Measurements from ENCODE around the gene HIVEP3. TPM values are rescaled to one million over a fixed set of nuclear protein-coding genes. Genes with fewer than 3 reads are reported as not detected.

Gene HIVEP3
- total RNA-seq, 1 experiment from 2014 or later = 6.0 TPM

DNA sequence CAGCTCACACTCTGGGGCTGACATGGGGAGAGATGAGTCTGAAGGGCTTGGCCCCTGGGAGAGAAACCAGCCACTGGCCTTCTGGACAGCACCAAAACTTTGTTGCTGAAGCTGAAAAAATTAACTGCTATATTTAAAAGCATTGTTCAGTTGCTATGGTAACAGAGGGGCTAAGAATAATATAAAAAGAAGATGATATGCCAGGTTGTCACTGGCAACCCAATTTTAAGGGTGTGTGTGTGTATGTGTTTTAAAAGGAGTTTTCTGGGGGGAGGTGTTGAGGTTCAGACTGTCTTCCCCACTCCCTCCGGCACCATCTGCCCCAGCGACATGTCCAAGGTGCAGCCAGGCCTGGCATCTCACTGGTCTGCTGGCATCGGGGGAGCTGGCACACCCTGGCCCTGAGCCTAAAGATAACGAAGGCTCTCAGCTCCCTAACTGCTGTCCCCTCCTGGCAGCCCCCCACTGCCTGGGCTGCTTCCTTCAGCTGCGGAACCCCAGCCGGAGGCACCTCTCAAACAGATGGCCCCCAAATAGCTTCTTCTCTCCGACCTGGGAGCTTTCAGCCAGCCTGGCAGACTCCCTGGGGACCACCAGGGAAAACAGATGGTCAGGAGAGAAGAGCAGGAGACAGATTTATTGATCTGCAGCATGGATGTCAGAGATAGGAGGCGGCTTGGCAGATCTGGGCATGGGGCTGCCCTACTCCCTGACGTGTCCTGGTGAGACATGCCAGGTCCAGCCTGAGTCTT is 203.9 kb downstream of the HIVEP3 start:
- no TSS peak for BruUV-seq (replicated peaks)
- ATAC-seq (no peak), DNase-seq (ENCODE audit: low read depth, low spot score) (no peak)
- Histone ChIP-seq H3K4me3 (ENCODE audit: low read depth in 2 of 2, low read length in 2 of 2) (no peak overlapping the region), H3K9me3 (ENCODE audit: control insufficient read depth, insufficient read depth, low read depth, low read length) (no peaks in the 10 kb centered on the region), H3K36me3 (ENCODE audit: control insufficient read depth, insufficient read depth, low read length) (no peaks in the 10 kb centered on the region), H3K4me1 (ENCODE audit: control insufficient read depth, insufficient read depth, low read length) (no peaks in the 10 kb centered on the region; the same call in 1 of the 2 replicates), H3K27ac (ENCODE audit: low read length) (no peak overlapping the region), H3K27me3 (ENCODE audit: control insufficient read depth, insufficient read depth, low read length) (no peaks in the 10 kb centered on the region)
- CTCF ChIA-PET = no interaction called here
- in situ Hi-C loops (cut with HindIII; ENCODE audit: low pct_unique_long_range_greater_than_20kb, low sequenced_read_pairs) = no loop called here
- intact Hi-C loops (cut with micrococcal nuclease; ENCODE audit: unreplicated experiment) = no loop called here
- TF ChIP-seq, protein P1, sequence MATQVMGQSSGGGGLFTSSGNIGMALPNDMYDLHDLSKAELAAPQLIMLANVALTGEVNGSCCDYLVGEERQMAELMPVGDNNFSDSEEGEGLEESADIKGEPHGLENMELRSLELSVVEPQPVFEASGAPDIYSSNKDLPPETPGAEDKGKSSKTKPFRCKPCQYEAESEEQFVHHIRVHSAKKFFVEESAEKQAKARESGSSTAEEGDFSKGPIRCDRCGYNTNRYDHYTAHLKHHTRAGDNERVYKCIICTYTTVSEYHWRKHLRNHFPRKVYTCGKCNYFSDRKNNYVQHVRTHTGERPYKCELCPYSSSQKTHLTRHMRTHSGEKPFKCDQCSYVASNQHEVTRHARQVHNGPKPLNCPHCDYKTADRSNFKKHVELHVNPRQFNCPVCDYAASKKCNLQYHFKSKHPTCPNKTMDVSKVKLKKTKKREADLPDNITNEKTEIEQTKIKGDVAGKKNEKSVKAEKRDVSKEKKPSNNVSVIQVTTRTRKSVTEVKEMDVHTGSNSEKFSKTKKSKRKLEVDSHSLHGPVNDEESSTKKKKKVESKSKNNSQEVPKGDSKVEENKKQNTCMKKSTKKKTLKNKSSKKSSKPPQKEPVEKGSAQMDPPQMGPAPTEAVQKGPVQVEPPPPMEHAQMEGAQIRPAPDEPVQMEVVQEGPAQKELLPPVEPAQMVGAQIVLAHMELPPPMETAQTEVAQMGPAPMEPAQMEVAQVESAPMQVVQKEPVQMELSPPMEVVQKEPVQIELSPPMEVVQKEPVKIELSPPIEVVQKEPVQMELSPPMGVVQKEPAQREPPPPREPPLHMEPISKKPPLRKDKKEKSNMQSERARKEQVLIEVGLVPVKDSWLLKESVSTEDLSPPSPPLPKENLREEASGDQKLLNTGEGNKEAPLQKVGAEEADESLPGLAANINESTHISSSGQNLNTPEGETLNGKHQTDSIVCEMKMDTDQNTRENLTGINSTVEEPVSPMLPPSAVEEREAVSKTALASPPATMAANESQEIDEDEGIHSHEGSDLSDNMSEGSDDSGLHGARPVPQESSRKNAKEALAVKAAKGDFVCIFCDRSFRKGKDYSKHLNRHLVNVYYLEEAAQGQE (IDR thresholded peaks at IDR 0.05; ENCODE audit: insufficient read depth in 1 of 2, low read depth in 2 of 2, low read length in 1 of 2) = no peak
- TF ChIP-seq SIN3A (IDR thresholded peaks at IDR 0.05; ENCODE audit: borderline replicate concordance, insufficient read depth, low read depth, low read length) = no peak
- TF ChIP-seq TCF7L2 (IDR thresholded peaks at IDR 0.05; ENCODE audit: low read depth, low read length) = no peak
- no peak for TF ChIP-seq POLR2AphosphoS5 (IDR thresholded peaks at IDR 0.05; ENCODE audit: low read depth, low read length)
- TF ChIP-seq, protein P2, sequence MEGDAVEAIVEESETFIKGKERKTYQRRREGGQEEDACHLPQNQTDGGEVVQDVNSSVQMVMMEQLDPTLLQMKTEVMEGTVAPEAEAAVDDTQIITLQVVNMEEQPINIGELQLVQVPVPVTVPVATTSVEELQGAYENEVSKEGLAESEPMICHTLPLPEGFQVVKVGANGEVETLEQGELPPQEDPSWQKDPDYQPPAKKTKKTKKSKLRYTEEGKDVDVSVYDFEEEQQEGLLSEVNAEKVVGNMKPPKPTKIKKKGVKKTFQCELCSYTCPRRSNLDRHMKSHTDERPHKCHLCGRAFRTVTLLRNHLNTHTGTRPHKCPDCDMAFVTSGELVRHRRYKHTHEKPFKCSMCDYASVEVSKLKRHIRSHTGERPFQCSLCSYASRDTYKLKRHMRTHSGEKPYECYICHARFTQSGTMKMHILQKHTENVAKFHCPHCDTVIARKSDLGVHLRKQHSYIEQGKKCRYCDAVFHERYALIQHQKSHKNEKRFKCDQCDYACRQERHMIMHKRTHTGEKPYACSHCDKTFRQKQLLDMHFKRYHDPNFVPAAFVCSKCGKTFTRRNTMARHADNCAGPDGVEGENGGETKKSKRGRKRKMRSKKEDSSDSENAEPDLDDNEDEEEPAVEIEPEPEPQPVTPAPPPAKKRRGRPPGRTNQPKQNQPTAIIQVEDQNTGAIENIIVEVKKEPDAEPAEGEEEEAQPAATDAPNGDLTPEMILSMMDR (IDR thresholded peaks at IDR 0.05) = no peak
- POLR2A ChIA-PET = interaction anchor here (0.6 kb wide), 1 partner anchor 251 kb away, joined by 3 read pairs; no protein-coding TSS in a partner anchor

DNA sequence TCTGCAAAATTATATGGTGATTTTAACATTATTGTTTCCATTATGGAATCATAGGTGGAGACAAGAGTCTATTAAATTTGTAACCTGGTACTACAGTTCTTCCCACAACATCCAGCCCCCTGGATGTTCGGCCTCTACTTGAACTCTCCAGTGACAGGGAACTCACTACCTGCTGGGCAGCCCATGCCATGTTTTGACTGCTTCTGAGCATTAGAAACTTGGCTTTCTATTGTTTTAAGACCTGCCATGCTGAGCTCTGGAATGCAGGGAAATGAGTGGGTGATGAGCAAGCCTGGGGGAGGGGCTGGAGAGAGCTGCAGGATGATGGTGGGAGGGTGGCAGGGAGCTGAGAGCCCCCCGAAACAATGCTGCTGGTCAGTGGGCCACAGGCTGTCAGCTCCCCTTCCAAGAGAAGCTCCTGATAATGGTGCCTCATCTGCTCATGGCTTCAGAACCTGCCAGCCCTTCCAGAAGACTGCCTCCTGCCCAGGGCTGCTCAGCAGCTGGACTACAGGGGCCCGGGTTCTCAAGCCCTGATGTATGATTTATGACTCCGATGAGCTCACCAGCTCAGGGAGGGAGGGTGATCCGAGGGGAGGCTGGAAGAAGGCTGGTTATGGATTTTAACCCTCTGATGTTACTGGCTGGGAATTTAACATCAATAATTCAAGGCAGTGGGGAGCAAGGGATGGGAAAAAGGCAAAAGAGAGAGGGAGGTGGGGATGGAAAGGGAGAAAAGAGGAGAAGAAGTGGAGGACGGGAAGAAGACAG is 205.0 kb downstream of the HIVEP3 start:
- POLR2A ChIA-PET = interaction anchor here (1.2 kb wide), 1 partner anchor 10 kb away, joined by 5 read pairs; no protein-coding TSS in a partner anchor
- Histone ChIP-seq H3K27me3 (ENCODE audit: control insufficient read depth, insufficient read depth, low read length) (no peaks in the 10 kb centered on the region), H3K9me3 (ENCODE audit: control insufficient read depth, insufficient read depth, low read depth, low read length) (no peaks in the 10 kb centered on the region), H3K36me3 (ENCODE audit: control insufficient read depth, insufficient read depth, low read length) (no peaks in the 10 kb centered on the region), H3K4me1 (ENCODE audit: control insufficient read depth, insufficient read depth, low read length) (no peaks in the 10 kb centered on the region; the same call in 1 of the 2 replicates), H3K27ac (ENCODE audit: low read length) (no peak overlapping the region), H3K4me3 (ENCODE audit: low read depth in 2 of 2, low read length in 2 of 2) (no peak overlapping the region)
- intact Hi-C loops (cut with micrococcal nuclease; ENCODE audit: unreplicated experiment) = no loop called here
- no peak for ATAC-seq
- DNase-seq (ENCODE audit: low read depth, low spot score) = no peak
- in situ Hi-C loops (cut with HindIII; ENCODE audit: low pct_unique_long_range_greater_than_20kb, low sequenced_read_pairs) = no loop called here
- TF ChIP-seq, protein P2 (IDR thresholded peaks at IDR 0.05) = no peak
- no peak for TF ChIP-seq POLR2AphosphoS5 (IDR thresholded peaks at IDR 0.05; ENCODE audit: low read depth, low read length)
- TF ChIP-seq, protein P1 (IDR thresholded peaks at IDR 0.05; ENCODE audit: insufficient read depth in 1 of 2, low read depth in 2 of 2, low read length in 1 of 2) = no peak
- no peak for TF ChIP-seq TCF7L2 (IDR thresholded peaks at IDR 0.05; ENCODE audit: low read depth, low read length)
- no peak for TF ChIP-seq SIN3A (IDR thresholded peaks at IDR 0.05; ENCODE audit: borderline replicate concordance, insufficient read depth, low read depth, low read length)
- CTCF ChIA-PET = no interaction called here
- BruUV-seq (replicated peaks) = no TSS peak

Data from Panc1 (cell line).